ENCODE data around the gene FAXDC2. TPM values are rescaled to one million over a fixed set of nuclear protein-coding genes. Genes with fewer than 3 reads are reported as not detected.
A peak's percentile ranks its signal among the peaks of the same experiment; 100 is the strongest.

The FAXDC2 gene
- total and polyA plus RNA-seq, 2 of the 13 experiments (the other 11 are each of a cell fraction or from before 2014, with no cell fraction given): 4.7 to 58.8 TPM

- TF ChIP-seq NR0B2 (CRISPR knock-in tag; IDR thresholded peaks at IDR 0.05) (no peak), KDM6A (CRISPR knock-in tag; IDR thresholded peaks at IDR 0.05; ENCODE audit: low read depth) (peak; percentile 65), SNAPC2 (CRISPR knock-in tag; IDR thresholded peaks at IDR 0.05) (no peak), HOXA3 (CRISPR knock-in tag; IDR thresholded peaks at IDR 0.05) (no peak), ZNF235 (CRISPR knock-in tag; IDR thresholded peaks at IDR 0.05; ENCODE audit: borderline replicate concordance) (no peak), ZNF557 (CRISPR knock-in tag; IDR thresholded peaks at IDR 0.05) (no peak), ZNF761 (CRISPR knock-in tag; conservative IDR thresholded peaks at IDR 0.05) (no peak), HIVEP1 (CRISPR knock-in tag; IDR thresholded peaks at IDR 0.05) (no peak), ZNF614 (CRISPR knock-in tag; IDR thresholded peaks at IDR 0.05; ENCODE audit: borderline replicate concordance) (no peak; the same call in 1 of the 2 replicates), ELF3 (CRISPR knock-in tag; IDR thresholded peaks at IDR 0.05) (peak; percentile 68), WIZ (CRISPR knock-in tag; IDR thresholded peaks at IDR 0.05) (no peak), ZNF629 (CRISPR knock-in tag; conservative IDR thresholded peaks at IDR 0.05) (no peak), KAT7 (CRISPR knock-in tag; IDR thresholded peaks at IDR 0.05; ENCODE audit: borderline replicate concordance) (no peak), CCDC6 (CRISPR knock-in tag; IDR thresholded peaks at IDR 0.05) (no peak), JARID2 (CRISPR knock-in tag; IDR thresholded peaks at IDR 0.05; ENCODE audit: insufficient replicate concordance) (no peak), NKX3-1 (CRISPR knock-in tag; IDR thresholded peaks at IDR 0.05) (no peak), CREB3 (CRISPR knock-in tag; IDR thresholded peaks at IDR 0.05) (no peak), GPN1 (CRISPR knock-in tag; IDR thresholded peaks at IDR 0.05; ENCODE audit: borderline replicate concordance) (no peak), RBAK (CRISPR knock-in tag; IDR thresholded peaks at IDR 0.05) (no peak), ETS1 (CRISPR knock-in tag; IDR thresholded peaks at IDR 0.05) (no peak), RCOR2 (CRISPR knock-in tag; IDR thresholded peaks at IDR 0.05) (0 out of 2 replicates have a peak, but pooled peaks have one; percentile 27), ESRRA (CRISPR knock-in tag; IDR thresholded peaks at IDR 0.05; ENCODE audit: low read depth) (no peak), ZFP36L1 (CRISPR knock-in tag; IDR thresholded peaks at IDR 0.05) (no peak), ZBTB8A (CRISPR knock-in tag; IDR thresholded peaks at IDR 0.05; ENCODE audit: borderline replicate concordance, low read depth) (no peak), ATAD3A (CRISPR knock-in tag; IDR thresholded peaks at IDR 0.05) (no peak)
- TF ChIP-seq, protein P1, sequence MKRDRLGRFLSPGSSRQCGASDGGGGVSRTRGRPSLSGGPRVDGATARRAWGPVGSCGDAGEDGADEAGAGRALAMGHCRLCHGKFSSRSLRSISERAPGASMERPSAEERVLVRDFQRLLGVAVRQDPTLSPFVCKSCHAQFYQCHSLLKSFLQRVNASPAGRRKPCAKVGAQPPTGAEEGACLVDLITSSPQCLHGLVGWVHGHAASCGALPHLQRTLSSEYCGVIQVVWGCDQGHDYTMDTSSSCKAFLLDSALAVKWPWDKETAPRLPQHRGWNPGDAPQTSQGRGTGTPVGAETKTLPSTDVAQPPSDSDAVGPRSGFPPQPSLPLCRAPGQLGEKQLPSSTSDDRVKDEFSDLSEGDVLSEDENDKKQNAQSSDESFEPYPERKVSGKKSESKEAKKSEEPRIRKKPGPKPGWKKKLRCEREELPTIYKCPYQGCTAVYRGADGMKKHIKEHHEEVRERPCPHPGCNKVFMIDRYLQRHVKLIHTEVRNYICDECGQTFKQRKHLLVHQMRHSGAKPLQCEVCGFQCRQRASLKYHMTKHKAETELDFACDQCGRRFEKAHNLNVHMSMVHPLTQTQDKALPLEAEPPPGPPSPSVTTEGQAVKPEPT (CRISPR knock-in tag; IDR thresholded peaks at IDR 0.05; ENCODE audit: low read depth): no peak
- TF ChIP-seq, protein P2, sequence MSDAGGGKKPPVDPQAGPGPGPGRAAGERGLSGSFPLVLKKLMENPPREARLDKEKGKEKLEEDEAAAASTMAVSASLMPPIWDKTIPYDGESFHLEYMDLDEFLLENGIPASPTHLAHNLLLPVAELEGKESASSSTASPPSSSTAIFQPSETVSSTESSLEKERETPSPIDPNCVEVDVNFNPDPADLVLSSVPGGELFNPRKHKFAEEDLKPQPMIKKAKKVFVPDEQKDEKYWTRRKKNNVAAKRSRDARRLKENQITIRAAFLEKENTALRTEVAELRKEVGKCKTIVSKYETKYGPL (CRISPR knock-in tag; IDR thresholded peaks at IDR 0.05): no peak
These were observed 16.4 kb downstream of the FAXDC2 start (continued) for GRCh38 chr5:154834053-154834452.

All from HepG2 (cell line).